Adrenal gland (tissue), 5 donors: ENCODE results near the gene EXTL2.

Source experiments
- POLR2A ChIP-seq, 2 donors: fragments of 450-650 bp; IDR thresholded peaks; one replicate each; pipeline ENCODE4 v1.6.1; 2017; ENCODE audit warnings: antibody characterized with exemption in 2 of 2, mild to moderate bottlenecking in 2 of 2, moderate library complexity in 1 of 2
- TF ChIP-seq, protein P1 (sequence below), 6 experiments: fragments of 450-650 bp in 4 of 6; fragments of 200-600 bp in 2 of 6; sonication (generic) in 1 of 6; IDR thresholded peaks; 1 replicate in 5 of 6; 2 replicates in 1 of 6; pipeline versions ENCODE4 v1.5.1 to v1.8.0; 2016 to 2021; ENCODE audit warnings: antibody characterized with exemption in 6 of 6, mild to moderate bottlenecking in 2 of 6, moderate library complexity in 1 of 6
- donor health status: DM: no; HTN: no; CAD: no.

GRCh38 chr1:100924212-100924611, 29.6 kb upstream of the EXTL2 start:
- TF ChIP-seq, protein P1, sequence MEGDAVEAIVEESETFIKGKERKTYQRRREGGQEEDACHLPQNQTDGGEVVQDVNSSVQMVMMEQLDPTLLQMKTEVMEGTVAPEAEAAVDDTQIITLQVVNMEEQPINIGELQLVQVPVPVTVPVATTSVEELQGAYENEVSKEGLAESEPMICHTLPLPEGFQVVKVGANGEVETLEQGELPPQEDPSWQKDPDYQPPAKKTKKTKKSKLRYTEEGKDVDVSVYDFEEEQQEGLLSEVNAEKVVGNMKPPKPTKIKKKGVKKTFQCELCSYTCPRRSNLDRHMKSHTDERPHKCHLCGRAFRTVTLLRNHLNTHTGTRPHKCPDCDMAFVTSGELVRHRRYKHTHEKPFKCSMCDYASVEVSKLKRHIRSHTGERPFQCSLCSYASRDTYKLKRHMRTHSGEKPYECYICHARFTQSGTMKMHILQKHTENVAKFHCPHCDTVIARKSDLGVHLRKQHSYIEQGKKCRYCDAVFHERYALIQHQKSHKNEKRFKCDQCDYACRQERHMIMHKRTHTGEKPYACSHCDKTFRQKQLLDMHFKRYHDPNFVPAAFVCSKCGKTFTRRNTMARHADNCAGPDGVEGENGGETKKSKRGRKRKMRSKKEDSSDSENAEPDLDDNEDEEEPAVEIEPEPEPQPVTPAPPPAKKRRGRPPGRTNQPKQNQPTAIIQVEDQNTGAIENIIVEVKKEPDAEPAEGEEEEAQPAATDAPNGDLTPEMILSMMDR (IDR thresholded peaks at IDR 0.05), result no peak
- no peak for TF ChIP-seq POLR2A (IDR thresholded peaks at IDR 0.05)
